ENCODE data around the gene DDX19B. TPM values are rescaled to one million over a fixed set of nuclear protein-coding genes. Genes with fewer than 3 reads are reported as not detected.
A peak's percentile ranks its signal among the peaks of the same experiment; 100 is the strongest.
"Not testable (repeated sequence)": the region's sequence is repeated elsewhere in the genome, so short reads cannot be mapped to it uniquely, and the experiment has no call there.

The DDX19B gene
- total RNA-seq, 2 experiments from 2014 or later, result 32.9 to 34.8 TPM

DNA sequence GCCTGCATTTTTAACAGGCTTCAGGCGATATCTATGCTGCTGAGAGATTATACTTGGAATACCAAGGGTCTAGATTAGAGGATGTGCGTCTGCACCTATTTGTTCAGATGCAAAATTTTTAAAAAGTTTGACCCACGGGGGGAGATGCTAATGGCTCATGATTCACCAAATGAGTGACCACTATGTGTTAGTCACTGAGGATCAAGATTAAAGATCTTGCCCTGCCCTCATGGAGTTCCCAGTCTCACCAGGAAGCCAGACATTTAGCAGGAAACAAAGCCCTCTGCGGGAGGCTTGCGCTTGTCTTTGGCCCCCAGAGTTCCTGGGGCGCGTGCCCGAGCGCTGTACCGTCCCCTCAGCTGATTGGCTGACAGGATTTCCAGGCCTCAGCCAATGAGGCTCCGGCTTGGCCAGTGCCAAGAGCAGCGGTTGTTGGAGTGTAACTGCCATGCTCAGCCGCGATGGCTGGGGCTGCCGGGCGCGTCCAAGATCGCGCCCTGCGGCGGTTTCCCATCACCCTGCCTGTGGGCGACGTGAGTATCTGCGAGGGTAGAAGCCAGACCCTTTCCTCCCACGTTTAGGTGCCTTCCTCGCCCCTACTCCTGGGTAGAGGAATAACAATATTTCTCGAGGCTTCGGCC is 4.5 kb upstream of the DDX19B start:
- ATAC-seq, result no peak
- CTCF ChIA-PET, result interaction anchor here (0.6 kb wide), 1 partner anchor 234 kb away, joined by 3 read pairs; no protein-coding TSS in a partner anchor
- H3K9me3 Mint-ChIP-seq (ENCODE audit: low read depth), result no peaks in the 10 kb centered on the region
- DNase-seq, result no peak
- H3K4me3 Mint-ChIP-seq, result no peak overlapping the region
- H3K4me1 Mint-ChIP-seq, result peaks cover 19% of the 10 kb centered on the region
- H3K27me3 Mint-ChIP-seq, result no peaks in the 10 kb centered on the region
- no peak overlapping the region for H3K27ac Mint-ChIP-seq
- H3K36me3 Mint-ChIP-seq, result no peaks in the 10 kb centered on the region

DNA sequence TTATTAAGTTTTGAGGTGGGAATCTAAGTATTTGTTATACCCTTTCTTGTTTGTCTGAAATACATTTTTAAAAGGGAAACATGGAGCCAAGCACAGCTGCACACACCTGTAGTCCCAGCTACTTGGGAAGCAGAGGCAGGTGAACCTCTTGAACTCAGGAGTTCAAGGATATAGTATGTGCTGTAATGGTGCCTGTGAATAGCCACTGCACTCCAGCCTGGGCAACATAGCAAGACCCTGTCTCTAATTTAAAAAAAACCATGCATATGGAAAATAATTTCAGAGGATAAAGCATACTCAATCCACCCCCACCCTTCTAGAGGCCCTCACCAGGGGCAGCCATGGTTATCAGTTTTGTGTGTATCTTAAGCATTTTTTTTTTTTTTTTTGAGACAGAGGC is 3.4 kb upstream of the DDX19B start:
- Mint-ChIP-seq H3K27ac (no peak overlapping the region), H3K9me3 (ENCODE audit: low read depth) (no peaks in the 10 kb centered on the region)
- CTCF ChIA-PET, result interaction anchor here (0.7 kb wide), 1 partner anchor 19 kb away, joined by 3 read pairs; no protein-coding TSS in a partner anchor

GRCh38 chr16:70301121-70301520 is 2.1 kb downstream of the DDX19B start:
- DNase-seq, result no peak
- no peak overlapping the region for H3K27ac Mint-ChIP-seq
- H3K4me3 Mint-ChIP-seq, result no peak overlapping the region
- peaks cover 11% of the 10 kb centered on the region for H3K9me3 Mint-ChIP-seq (ENCODE audit: low read depth)
- peaks cover 32% of the 10 kb centered on the region for H3K36me3 Mint-ChIP-seq
- no peak for ATAC-seq
- peaks cover 40% of the 10 kb centered on the region for H3K4me1 Mint-ChIP-seq
- CTCF ChIA-PET, result no interaction called here
- H3K27me3 Mint-ChIP-seq, result no peaks in the 10 kb centered on the region

More for the DNA sequence above, 3.4 kb upstream of the DDX19B start:
- no peaks in the 10 kb centered on the region for H3K27me3 Mint-ChIP-seq
- peaks cover 24% of the 10 kb centered on the region for H3K4me1 Mint-ChIP-seq
- no peak overlapping the region for H3K4me3 Mint-ChIP-seq
- peaks cover 6% of the 10 kb centered on the region for H3K36me3 Mint-ChIP-seq
- DNase-seq, result no peak
- ATAC-seq, result no peak

DNA sequence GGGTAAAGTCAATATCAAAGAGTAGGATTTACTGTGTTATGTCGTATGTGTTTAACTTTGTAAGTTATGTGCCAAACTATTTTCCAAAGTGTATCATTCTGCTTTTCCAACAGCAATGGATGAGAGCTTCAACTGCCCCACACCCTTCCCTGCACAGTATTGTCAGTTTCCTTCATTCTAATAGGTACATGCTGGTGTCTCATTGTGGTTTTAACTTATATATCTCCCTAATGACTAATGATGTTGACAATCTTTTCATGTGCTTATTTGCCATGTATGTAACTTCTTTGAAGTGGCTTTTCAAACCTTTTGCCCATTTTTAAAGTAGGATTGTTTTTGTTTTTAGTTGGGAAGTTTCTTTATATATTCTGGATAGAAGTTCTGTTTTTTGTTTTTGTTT is 3.8 kb downstream of the DDX19B start:
- Mint-ChIP-seq H3K36me3 (peaks cover 32% of the 10 kb centered on the region), H3K4me1 (peaks cover 40% of the 10 kb centered on the region), H3K9me3 (ENCODE audit: low read depth) (peaks cover 11% of the 10 kb centered on the region), H3K27me3 (no peaks in the 10 kb centered on the region), H3K27ac (no peak overlapping the region), H3K4me3 (no peak overlapping the region)
- DNase-seq (no peak), ATAC-seq (no peak)
- CTCF ChIA-PET, result interaction anchor here (1.3 kb wide), 1 partner anchor 44 kb away, joined by 3 read pairs; no protein-coding TSS in a partner anchor

- H3K4me3 Mint-ChIP-seq, result no peak overlapping the region
- CTCF ChIA-PET, result no interaction called here
- no peak for ATAC-seq
- H3K4me1 Mint-ChIP-seq, result peaks cover 30% of the 10 kb centered on the region
- no peak for DNase-seq
- H3K27ac Mint-ChIP-seq, result no peak overlapping the region
- H3K9me3 Mint-ChIP-seq (ENCODE audit: low read depth), result peaks cover 11% of the 10 kb centered on the region
- no peaks in the 10 kb centered on the region for H3K27me3 Mint-ChIP-seq
- H3K36me3 Mint-ChIP-seq, result peaks cover 31% of the 10 kb centered on the region
Measured at GRCh38 chr16:70304892-70305448, 6.0 kb downstream of the DDX19B start.

GRCh38 chr16:70306880-70307279 is 7.9 kb downstream of the DDX19B start:
- peaks cover 17% of the 10 kb centered on the region for H3K4me1 Mint-ChIP-seq
- ATAC-seq (no peak), DNase-seq (no peak)
- CTCF ChIA-PET, result interaction anchor here (1.5 kb wide), 1 partner anchor 9 kb away, joined by 3 read pairs; the partner anchor contains the start of gene DDX19B
- H3K36me3 Mint-ChIP-seq, result peaks cover 17% of the 10 kb centered on the region
- no peak overlapping the region for H3K27ac Mint-ChIP-seq
- no peaks in the 10 kb centered on the region for H3K27me3 Mint-ChIP-seq
- no peak overlapping the region for H3K4me3 Mint-ChIP-seq
- H3K9me3 Mint-ChIP-seq (ENCODE audit: low read depth), result peaks cover 2% of the 10 kb centered on the region

DNA sequence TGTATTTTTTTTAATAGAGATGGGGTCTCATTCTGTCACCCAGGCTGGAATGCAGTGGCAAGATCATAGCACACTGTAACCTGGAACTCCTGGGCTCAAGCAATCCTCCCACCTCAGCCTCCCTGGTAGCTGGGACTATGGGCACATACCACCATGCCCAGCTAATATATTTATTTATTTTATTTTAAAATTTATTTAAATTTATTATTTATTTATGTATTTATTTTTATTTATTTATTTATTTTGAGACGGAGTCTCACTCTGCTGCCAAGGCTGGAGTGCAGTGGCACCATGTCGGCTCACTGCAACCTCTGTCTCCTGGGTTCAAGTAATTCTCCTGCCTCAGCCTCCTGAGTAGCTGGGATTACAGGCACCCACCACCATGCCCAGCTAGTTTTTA is 8.7 kb downstream of the DDX19B start:
- H3K36me3 Mint-ChIP-seq, result peaks cover 10% of the 10 kb centered on the region
- H3K4me1 Mint-ChIP-seq, result peaks cover 12% of the 10 kb centered on the region

DNA sequence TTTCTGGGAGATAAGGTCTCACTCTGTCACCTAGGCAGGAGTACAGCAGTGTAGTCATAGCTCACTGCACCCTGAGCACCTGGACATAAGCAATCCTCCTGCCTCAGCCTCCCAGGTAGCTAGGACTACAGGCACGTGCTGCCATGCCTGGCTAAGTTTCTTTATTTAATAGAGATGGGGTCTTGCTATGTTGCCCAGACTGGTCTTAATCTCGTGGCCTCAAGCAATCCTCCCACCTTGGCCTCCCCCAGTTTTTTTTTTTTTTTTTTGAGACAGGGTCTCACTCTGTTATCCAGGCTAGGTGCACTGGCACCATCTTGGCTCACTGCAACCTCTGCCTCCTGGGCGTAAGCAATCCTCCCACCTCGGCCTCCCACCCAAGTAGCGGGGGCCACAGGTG is 21.1 kb downstream of the DDX19B start:
- Mint-ChIP-seq H3K9me3 (ENCODE audit: low read depth) (no peaks in the 10 kb centered on the region), H3K4me1 (no peaks in the 10 kb centered on the region), H3K4me3 (no peak overlapping the region), H3K27me3 (no peaks in the 10 kb centered on the region), H3K36me3 (peaks cover 14% of the 10 kb centered on the region), H3K27ac (no peak overlapping the region)
- DNase-seq, result no peak
- no peak for ATAC-seq
- CTCF ChIA-PET, result interaction anchor here (0.7 to 0.8 kb wide), 2 partner anchors 22 to 65 kb away, joined by 3 read pairs; partner anchors contain the start of gene DDX19B

More for the DNA sequence above, 8.7 kb downstream of the DDX19B start:
- ATAC-seq; H3K27me3 Mint-ChIP-seq; H3K4me3 Mint-ChIP-seq; H3K27ac Mint-ChIP-seq; DNase-seq; H3K9me3 Mint-ChIP-seq (ENCODE audit: low read depth): not testable (repeated sequence)
- CTCF ChIA-PET, result interaction anchor here (0.6 to 1.5 kb wide), 2 partner anchors 9 to 69 kb away, joined by 3 to 4 read pairs; partner anchors contain the start of gene DDX19B

DNA sequence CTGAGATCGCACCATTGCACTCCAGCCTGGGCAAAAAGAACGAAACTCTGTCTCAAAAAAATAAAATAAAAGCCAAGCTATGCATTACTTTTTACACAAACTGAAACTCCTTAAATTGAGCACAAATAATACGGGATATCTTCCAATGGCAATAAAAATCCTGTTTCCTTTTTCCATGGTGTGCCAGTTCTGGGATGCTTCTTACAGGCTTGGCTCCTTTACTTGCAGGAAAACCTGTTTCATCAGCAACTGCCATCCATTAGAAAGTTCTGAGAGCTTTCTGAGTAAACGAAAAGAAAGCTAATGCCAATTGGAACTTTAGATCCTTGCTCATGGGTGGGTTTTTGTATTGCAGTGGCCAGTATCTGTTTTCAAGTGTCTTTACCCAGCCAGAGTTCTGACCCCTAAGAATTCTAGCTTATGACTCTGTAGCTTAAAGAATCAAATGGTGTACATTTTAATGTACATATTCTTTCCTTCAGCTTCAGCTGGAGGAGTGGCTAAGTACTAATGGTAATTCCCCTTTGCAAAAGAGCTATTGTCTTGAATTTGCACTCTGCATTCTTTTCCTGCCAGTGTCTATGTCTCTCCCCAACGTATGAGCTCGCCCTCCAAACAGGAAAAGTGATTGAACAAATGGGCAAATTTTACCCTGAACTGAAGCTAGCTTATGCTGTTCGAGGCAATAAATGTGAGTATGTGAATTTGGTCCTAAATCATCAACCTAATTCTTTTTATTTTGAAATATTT is 26.2 kb downstream of the DDX19B start:
- CTCF ChIA-PET, result interaction anchor here (1.2 to 1.6 kb wide), 2 partner anchors 58 to 433 kb away, joined by 3 to 4 read pairs; no protein-coding TSS in a partner anchor
- ATAC-seq (no peak), DNase-seq (no peak)
- Mint-ChIP-seq H3K27ac (peak overlapping the region; percentile 4), H3K4me1 (no peaks in the 10 kb centered on the region), H3K36me3 (peaks cover 20% of the 10 kb centered on the region), H3K4me3 (no peak overlapping the region), H3K27me3 (no peaks in the 10 kb centered on the region), H3K9me3 (ENCODE audit: low read depth) (no peaks in the 10 kb centered on the region)

- H3K27ac Mint-ChIP-seq, result no peak overlapping the region
- no peaks in the 10 kb centered on the region for H3K4me1 Mint-ChIP-seq
- no peak for ATAC-seq
- H3K4me3 Mint-ChIP-seq, result no peak overlapping the region
- no peaks in the 10 kb centered on the region for H3K27me3 Mint-ChIP-seq
- no peaks in the 10 kb centered on the region for H3K9me3 Mint-ChIP-seq (ENCODE audit: low read depth)
- H3K36me3 Mint-ChIP-seq, result peaks cover 18% of the 10 kb centered on the region
- DNase-seq, result no peak
- CTCF ChIA-PET, result interaction anchor here (0.6 to 1.8 kb wide), 6 partner anchors 9 to 323 kb away, joined by 3 to 6 read pairs (median 3); no protein-coding TSS in a partner anchor
Measured at GRCh38 chr16:70331091-70331490, 32.1 kb downstream of the DDX19B start.

DNA sequence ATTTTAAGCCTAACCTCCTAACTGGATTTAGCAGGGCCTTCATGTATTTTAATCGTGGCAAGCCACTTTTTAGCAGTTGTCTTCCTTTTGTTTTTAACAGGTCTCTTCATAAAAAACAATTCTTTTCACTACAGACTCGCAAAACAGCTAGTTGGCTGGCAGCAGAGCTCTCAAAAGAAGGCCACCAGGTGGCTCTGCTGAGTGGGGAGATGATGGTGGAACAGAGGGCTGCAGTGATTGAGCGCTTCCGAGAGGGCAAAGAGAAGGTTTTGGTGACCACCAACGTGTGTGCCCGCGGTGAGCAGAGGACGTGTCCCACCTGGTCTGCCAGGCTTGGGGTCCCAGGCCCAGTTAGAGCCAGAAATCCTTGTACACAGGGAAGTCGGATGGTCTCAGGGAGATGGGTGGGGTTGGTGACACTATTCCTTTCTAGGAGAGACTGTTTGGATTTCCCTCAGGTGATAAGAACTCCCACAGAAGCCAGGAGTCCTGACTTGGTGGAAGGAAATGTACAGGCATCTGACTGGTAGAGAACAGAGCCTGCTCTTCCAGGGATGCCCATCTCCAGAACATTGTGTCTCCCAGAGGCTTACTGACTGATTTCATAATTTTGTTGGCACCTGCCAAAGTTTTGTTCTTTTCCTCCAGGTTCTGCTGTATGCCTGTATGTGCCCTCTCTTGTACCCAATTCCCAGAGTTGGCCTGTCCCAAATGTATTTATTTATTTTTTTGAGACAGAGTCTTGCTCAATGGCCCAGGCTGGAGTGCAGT is 32.8 kb downstream of the DDX19B start:
- H3K4me3 Mint-ChIP-seq, result no peak overlapping the region
- H3K4me1 Mint-ChIP-seq, result no peaks in the 10 kb centered on the region
- DNase-seq (peak; percentile 41), ATAC-seq (peak; percentile 67)
- no peaks in the 10 kb centered on the region for H3K9me3 Mint-ChIP-seq (ENCODE audit: low read depth)
- H3K27me3 Mint-ChIP-seq, result no peaks in the 10 kb centered on the region
- CTCF ChIA-PET, result interaction anchor here (0.6 to 1.8 kb wide), 7 partner anchors 9 to 323 kb away, joined by 3 to 6 read pairs (median 3); no protein-coding TSS in a partner anchor
- peaks cover 18% of the 10 kb centered on the region for H3K36me3 Mint-ChIP-seq
- H3K27ac Mint-ChIP-seq, result no peak overlapping the region

DNA sequence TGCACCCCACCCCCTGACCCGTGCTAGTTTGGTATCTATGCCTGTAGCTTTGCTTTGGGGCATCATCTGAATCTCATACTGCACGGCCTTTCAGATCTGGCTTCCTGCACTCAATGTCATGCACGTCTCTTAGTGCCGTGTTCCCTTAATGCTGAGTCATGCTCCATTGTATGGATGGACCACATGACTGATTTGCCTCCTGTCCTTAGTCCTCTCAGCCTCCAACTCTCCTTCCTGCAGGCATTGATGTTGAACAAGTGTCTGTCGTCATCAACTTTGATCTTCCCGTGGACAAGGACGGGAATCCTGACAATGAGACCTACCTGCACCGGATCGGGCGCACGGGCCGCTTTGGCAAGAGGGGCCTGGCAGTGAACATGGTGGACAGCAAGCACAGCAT is 33.7 kb downstream of the DDX19B start:
- H3K27ac Mint-ChIP-seq; CTCF ChIA-PET; H3K27me3 Mint-ChIP-seq; DNase-seq; ATAC-seq; H3K9me3 Mint-ChIP-seq (ENCODE audit: low read depth); H3K4me1 Mint-ChIP-seq; H3K4me3 Mint-ChIP-seq: not testable (repeated sequence)
- peaks cover 18% of the 10 kb centered on the region for H3K36me3 Mint-ChIP-seq

- Mint-ChIP-seq H3K27me3 (no peaks in the 10 kb centered on the region), H3K27ac (no peak overlapping the region), H3K4me3 (no peak overlapping the region), H3K9me3 (ENCODE audit: low read depth) (no peaks in the 10 kb centered on the region), H3K4me1 (no peaks in the 10 kb centered on the region), H3K36me3 (peaks cover 10% of the 10 kb centered on the region)
- CTCF ChIA-PET, result interaction anchor here (1.0 kb wide), 1 partner anchor 38 kb away, joined by 3 read pairs; the partner anchor contains the start of gene DDX19B
- DNase-seq, result no peak
- no peak for ATAC-seq
Measured at GRCh38 chr16:70337814-70338213, 38.8 kb downstream of the DDX19B start.

All from activated CD8-positive, alpha-beta memory T cell treated with anti-CD3 and anti-CD28 coated beads, Interleukin-2, amount 10 ng/mL, durations not matched to agents 7 days and 5 days (primary cell).